GM18498 (cell line): ENCODE data around the gene DUS2.

Experiments
- ATAC-seq: cut with Tn5 transposase; IDR thresholded peaks from one replicate; pipeline ENCODE4 v1.9.1; 2021; ENCODE audit warnings: mild to moderate bottlenecking, moderate library complexity; ENCODE audit not compliant: unreplicated experiment

DUS2 gene

GRCh38 chr16:68074850-68075555 lies 51.9 kb downstream of the DUS2 start:
- peak; percentile 78 for ATAC-seq

DNA sequence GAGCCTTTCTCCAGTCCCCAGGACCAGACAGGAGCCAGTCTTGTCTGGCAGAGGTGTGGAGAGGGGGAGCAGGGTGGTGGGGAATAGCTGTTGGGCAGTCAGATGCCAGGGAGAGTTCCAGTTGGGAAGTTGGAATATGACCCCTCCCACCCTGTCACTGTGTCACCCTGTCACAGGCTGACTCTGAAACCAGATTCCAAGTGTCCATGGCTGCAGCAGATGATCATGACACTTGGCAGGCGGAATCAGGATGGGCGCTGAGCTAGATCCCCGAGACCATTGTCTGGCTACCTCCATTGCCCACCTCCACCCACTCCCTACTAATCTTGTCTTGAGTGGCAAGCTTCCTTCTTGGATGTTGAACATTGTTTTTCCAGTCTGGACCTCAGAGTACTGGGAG lies 52.9 kb downstream of the DUS2 start:
- ATAC-seq: no peak

- ATAC-seq: no peak
Observed at GRCh38 chr16:68076560-68076959, 53.5 kb downstream of the DUS2 start.

- ATAC-seq: no peak
Observed at GRCh38 chr16:68077866-68078700, 55.0 kb downstream of the DUS2 start.

DNA sequence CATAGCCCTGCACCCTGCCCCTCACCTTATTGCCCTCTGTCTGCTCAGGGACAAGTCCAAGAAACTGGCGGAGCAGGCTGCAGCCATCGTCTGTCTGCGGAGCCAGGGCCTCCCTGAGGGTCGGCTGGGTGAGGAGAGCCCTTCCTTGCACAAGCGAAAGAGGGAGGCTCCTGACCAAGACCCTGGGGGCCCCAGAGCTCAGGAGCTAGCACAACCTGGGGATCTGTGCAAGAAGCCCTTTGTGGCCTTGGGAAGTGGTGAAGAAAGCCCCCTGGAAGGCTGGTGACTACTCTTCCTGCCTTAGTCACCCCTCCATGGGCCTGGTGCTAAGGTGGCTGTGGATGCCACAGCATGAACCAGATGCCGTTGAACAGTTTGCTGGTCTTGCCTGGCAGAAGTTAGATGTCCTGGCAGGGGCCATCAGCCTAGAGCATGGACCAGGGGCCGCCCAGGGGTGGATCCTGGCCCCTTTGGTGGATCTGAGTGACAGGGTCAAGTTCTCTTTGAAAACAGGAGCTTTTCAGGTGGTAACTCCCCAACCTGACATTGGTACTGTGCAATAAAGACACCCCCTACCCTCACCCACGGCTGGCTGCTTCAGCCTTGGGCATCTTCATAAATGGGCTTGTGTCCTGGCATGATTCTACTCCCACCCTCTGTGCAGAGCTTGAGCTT lies 55.8 kb downstream of the DUS2 start:
- no peak for ATAC-seq

DNA sequence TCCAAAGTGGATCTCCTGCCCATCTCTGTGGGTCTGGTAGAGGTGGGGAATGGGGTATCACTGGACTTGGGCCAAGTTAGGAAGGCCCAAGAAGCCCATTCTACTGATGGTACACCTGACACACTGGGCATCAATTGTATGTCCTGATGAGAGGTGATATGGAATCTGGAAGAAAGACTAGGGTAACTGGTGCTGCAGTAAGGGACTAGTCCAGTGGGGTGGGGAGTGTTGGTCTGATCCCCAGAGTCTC lies 56.2 kb downstream of the DUS2 start:
- ATAC-seq: no peak

GRCh38 chr16:68079626-68080344 lies 56.7 kb downstream of the DUS2 start:
- no peak for ATAC-seq

GRCh38 chr16:68081861-68082628 lies 59.0 kb downstream of the DUS2 start:
- no peak for ATAC-seq

DNA sequence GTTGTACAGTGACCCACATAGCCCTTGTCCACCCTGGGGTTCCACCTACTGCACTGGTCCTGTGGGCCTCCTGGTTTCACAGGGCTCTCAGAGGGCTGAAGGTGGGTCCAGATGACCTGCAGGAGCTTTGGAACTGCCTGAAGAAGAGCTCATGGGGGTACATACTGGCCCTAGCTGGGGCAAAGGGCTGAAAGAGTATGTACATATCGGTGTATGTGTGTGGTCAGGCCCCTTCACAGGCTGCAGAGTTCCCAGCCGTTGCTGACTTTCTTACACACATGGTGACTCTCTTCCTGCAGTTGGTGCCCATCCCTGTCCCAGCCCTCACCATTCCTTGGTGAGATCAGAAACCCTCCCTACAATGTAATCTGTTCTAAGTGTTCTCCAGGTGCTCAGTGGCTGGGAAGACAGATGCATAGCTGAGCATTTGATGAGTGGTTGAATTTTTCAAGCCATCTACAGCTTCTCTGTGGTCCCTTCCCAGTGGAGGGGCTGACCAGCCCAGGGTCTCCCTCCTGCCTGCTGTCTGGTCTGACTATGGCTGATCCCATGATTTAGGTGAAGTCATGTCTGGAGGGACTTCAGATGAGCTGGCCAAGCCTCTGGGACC lies 59.6 kb downstream of the DUS2 start:
- no peak for ATAC-seq

DNA sequence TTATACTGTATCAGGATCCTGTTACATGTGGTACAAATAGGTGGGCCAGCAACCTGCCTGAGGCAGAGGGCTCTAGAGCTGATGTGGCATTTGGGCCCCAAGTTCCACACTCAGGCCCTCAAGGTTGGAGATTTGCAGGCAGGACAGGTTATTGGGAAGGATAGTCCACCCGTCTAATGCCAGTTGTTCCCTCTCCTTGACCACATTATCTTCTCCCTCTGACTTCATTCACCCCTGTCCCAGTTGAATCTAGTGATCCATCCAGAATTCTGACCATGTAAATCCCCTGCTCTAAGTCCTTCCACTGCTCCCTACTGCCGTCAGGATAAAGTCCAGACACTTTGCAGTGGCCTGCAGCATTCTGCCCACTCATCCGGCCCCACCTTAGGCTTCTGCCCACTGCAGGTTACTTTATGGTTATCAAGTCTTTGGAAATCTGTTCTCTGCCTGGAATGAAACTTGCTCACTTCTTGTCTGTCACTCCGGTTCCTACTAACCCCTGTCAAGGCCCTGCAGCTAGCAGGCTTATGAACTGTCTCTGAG lies 60.2 kb downstream of the DUS2 start:
- ATAC-seq: no peak

DNA sequence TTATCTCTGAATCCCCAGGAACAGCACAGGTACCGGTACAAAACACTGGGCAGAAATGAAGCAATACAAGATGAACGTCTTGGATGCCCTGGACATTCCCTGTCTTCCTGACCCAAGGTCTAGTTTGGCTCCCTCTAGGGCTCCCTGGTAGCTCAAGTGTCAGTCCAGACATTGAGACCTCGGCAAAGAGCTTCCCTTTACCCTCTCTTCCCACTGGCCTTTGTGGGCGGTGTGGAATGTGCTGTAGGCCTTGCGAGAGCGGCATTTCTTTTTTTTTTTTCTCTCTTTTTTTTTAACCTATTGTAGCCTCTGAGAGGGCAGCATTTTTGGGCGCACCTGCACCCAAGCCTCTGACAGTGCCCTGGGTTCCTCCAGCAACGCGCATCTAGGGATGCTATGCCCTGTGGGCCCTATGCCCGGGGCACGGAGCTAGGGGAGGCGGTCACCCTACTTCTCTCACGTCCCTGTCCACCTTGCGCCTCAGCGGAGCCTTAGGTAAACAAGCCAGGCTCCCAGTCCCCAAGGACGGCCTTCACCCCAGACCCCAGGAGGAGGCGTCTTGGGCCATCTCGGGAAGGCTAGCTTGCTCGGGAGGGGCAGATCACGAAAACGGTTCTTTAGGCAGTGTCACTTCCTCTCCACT lies 60.9 kb downstream of the DUS2 start:
- ATAC-seq: no peak

DNA sequence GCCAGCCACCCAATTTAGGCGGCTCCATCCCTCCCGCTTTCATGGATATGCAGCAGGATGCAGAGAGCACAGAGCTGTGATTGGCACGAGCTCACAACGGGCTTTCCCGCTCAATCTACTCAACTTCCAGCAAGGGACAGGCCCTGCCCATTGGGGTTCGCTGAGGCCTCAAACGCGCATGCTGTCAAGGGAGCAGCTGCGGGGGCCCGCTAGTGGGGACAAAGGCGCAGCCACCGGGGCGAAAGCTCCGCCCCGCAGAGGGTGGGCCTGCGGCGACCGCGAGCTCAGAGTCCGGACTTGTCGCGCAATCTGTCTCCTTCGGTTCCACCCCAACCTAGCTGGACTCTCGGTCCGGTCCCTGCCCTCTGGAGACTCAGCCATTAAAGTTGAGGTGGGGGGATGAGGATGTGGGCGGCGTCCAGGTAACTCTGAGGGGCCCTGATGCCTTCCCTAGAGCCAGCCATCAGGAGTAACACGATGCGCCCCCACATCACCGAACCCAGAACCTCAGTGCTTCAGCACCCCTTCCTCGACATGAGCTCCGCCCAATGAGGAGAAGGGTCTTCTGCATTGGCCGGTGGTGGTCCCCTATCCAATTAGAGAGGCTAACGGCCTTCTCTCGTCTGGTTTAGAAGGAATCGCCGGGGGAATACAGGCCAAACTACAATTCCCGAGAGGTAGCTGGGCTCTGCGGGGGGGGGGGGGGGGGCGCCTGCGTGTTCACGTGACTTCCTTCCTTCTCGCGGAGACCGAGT lies 61.6 kb downstream of the DUS2 start:
- ATAC-seq: peak; percentile 60

DNA sequence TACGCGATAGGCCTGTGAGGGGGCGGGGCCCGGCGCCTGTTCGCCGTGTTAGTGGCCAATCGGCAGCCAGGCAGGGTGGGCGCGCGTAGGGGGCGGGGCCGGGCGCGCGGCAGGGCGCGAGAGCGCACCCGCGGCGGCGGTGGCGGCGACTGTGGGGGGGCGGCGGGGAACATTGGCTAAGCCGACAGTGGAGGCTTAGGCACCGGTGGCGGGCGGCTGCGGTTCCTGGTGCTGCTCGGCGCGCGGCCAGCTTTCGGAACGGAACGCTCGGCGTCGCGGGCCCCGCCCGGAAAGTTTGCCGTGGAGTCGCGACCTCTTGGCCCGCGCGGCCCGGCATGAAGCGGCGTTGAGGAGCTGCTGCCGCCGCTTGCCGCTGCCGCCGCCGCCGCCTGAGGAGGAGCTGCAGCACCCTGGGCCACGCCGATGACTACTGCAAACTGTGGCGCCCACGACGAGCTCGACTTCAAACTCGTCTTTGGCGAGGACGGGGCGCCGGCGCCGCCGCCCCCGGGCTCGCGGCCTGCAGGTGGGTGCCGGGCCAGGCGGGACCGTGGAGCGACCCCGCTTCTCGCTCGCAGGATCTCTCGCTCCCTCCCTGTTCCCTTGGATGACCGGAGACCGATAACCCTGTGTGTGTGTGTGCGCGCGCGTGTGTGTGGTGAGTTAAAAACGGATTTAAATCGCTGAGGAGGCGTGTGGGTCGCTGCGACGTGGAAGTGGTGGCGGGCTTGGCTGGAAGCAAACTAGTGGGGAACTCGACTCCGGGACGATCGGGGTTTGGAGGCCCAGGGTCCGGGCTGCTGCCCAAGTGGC lies 62.4 kb downstream of the DUS2 start, which contains the start of gene NFATC3:
Gene NFATC3 (plus strand): TSS at position 112 of the 813 bp plus-strand sequence. CDS start 312 bp downstream, at position 424.
- peak; percentile 66 for ATAC-seq

DNA sequence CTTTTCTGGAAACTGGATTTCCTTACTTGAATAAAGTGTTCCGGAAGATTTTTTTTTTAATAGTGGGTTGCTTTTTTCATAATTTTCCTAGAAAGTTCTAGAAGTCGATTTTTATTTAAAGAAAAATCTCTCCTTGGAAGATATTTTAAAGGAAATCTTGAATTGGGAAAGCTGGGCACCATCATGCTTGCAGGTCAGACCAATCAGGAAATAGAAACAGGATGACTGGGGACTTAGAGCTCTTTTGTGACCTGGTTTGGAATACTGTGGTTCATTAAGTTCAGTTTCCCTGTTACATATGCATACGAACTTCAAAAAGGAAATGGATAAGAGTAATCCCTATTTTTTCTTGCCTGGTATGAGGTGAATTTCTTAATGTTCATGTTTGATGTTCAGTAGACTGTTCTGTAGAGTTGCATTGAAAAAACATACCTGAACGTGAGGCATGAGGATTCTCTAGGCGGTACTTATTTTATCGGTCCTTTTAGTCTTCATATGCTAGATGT lies 63.3 kb downstream of the DUS2 start:
- no peak for ATAC-seq

- ATAC-seq: no peak
Observed at GRCh38 chr16:68086860-68087268, 63.8 kb downstream of the DUS2 start.

GRCh38 chr16:68087688-68088087 lies 64.6 kb downstream of the DUS2 start:
- no peak for ATAC-seq

DNA sequence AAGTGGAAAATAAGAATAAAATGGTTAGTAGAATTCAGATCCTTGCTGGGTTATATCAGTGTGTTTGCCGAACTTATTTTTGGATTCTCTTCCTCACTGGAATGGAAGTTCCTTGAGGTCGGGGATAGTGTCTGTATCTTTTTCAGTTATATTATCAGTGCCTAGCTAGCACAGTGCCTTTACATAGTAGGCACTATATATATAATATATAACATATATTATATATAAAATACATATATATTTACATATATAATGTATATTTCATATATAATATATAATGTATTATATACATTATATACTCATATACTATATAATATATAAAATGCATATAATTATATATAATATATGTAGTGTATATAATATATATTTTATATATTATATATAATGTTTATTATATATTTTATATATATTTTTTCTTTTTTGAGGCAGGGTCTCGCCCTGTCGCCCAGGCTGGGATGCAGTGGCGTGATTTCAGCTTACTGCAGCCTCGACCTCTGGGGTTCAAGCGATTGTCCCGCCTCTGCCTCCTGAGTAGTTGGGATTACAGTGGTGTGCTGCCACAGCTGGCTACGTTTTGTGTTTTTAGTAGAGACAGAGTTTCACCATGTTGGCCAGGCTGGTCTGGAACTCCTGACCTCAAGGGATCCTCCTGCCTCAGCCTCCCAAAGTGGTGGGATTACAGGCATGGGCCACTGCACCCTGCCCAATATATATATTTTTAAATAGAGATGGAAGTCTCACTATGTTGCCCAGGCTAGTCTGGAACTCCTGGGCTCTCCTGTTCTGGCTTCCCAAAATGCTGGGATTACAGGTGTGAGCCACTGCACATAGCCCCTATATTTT lies 65.3 kb downstream of the DUS2 start:
- no peak for ATAC-seq
